ENCODE measurements around the gene TLE4.

The TLE4 gene

GRCh38 chr9:79564105-79564504 lies 7.7 kb upstream of the TLE4 start:
- no peak for TF ChIP-seq CTCF (IDR thresholded peaks at IDR 0.05; ENCODE audit: insufficient read depth, low read length, poor library complexity, severe bottlenecking)
- TF ChIP-seq EZH2phosphoT487 (conservative IDR thresholded peaks at IDR 0.05; ENCODE audit: low read length) = no peak
- Histone ChIP-seq H3K4me3 (ENCODE audit: insufficient read depth, low read length, poor library complexity, severe bottlenecking) (no peak overlapping the region), H3K9ac (ENCODE audit: low read length) (no peak overlapping the region), H3K79me2 (ENCODE audit: insufficient read depth, low read length) (no peaks in the 10 kb centered on the region), H3K27ac (ENCODE audit: low read depth, low read length) (no peak overlapping the region), H3K9me2 (replicated peaks; ENCODE audit: insufficient read depth, low read length) (no peaks in the 10 kb centered on the region), H4K20me1 (ENCODE audit: low read depth, low read length) (no peaks in the 10 kb centered on the region), H3K9me3 (ENCODE audit: insufficient read depth, low read length) (no peaks in the 10 kb centered on the region), H3K4me2 (ENCODE audit: low read depth, low read length, poor library complexity, severe bottlenecking) (no peak overlapping the region), H2AFZ (ENCODE audit: low read depth, low read length, severe bottlenecking) (no peak overlapping the region), H3K27me3 (ENCODE audit: low read length) (no peaks in the 10 kb centered on the region), H3K36me3 (ENCODE audit: low read length) (no peaks in the 10 kb centered on the region), H3F3A (ENCODE audit: insufficient read depth) (no peaks in the 10 kb centered on the region)

GRCh38 chr9:79565245-79565644 lies 6.5 kb upstream of the TLE4 start:
- H3K27me3 ChIP-seq (ENCODE audit: low read length) = no peaks in the 10 kb centered on the region
- no peaks in the 10 kb centered on the region for H3K36me3 ChIP-seq (ENCODE audit: low read length)
- H3K4me3 ChIP-seq (ENCODE audit: insufficient read depth, low read length, poor library complexity, severe bottlenecking) = no peak overlapping the region
- no peaks in the 10 kb centered on the region for H3K79me2 ChIP-seq (ENCODE audit: insufficient read depth, low read length)
- no peak overlapping the region for H3K9ac ChIP-seq (ENCODE audit: low read length)
- no peak overlapping the region for H3K27ac ChIP-seq (ENCODE audit: low read depth, low read length)
- TF ChIP-seq EZH2phosphoT487 (conservative IDR thresholded peaks at IDR 0.05; ENCODE audit: low read length) = no peak
- no peak for TF ChIP-seq CTCF (IDR thresholded peaks at IDR 0.05; ENCODE audit: insufficient read depth, low read length, poor library complexity, severe bottlenecking)
- no peak overlapping the region for H2AFZ ChIP-seq (ENCODE audit: low read depth, low read length, severe bottlenecking)
- no peak overlapping the region for H3K4me2 ChIP-seq (ENCODE audit: low read depth, low read length, poor library complexity, severe bottlenecking)
- H4K20me1 ChIP-seq (ENCODE audit: low read depth, low read length) = no peaks in the 10 kb centered on the region
- no peaks in the 10 kb centered on the region for H3K9me3 ChIP-seq (ENCODE audit: insufficient read depth, low read length)
- H3F3A ChIP-seq (ENCODE audit: insufficient read depth) = no peaks in the 10 kb centered on the region
- no peaks in the 10 kb centered on the region for H3K9me2 ChIP-seq (replicated peaks; ENCODE audit: insufficient read depth, low read length)

GRCh38 chr9:79567671-79568098 lies 4.1 kb upstream of the TLE4 start:
- H3K4me2 ChIP-seq (ENCODE audit: low read depth, low read length, poor library complexity, severe bottlenecking) = no peak overlapping the region
- no peak overlapping the region for H3K9ac ChIP-seq (ENCODE audit: low read length)
- H3K27ac ChIP-seq (ENCODE audit: low read depth, low read length) = no peak overlapping the region
- no peak overlapping the region for H2AFZ ChIP-seq (ENCODE audit: low read depth, low read length, severe bottlenecking)
- TF ChIP-seq EZH2phosphoT487 (conservative IDR thresholded peaks at IDR 0.05; ENCODE audit: low read length) (no peak), CTCF (IDR thresholded peaks at IDR 0.05; ENCODE audit: insufficient read depth, low read length, poor library complexity, severe bottlenecking) (peak; percentile 7)
- no peak overlapping the region for H3K4me3 ChIP-seq (ENCODE audit: insufficient read depth, low read length, poor library complexity, severe bottlenecking)
- no peaks in the 10 kb centered on the region for H3K36me3 ChIP-seq (ENCODE audit: low read length)
- H3K79me2 ChIP-seq (ENCODE audit: insufficient read depth, low read length) = no peaks in the 10 kb centered on the region
- H3K27me3 ChIP-seq (ENCODE audit: low read length) = no peaks in the 10 kb centered on the region
- no peaks in the 10 kb centered on the region for H3K9me3 ChIP-seq (ENCODE audit: insufficient read depth, low read length)
- H4K20me1 ChIP-seq (ENCODE audit: low read depth, low read length) = no peaks in the 10 kb centered on the region
- H3K9me2 ChIP-seq (replicated peaks; ENCODE audit: insufficient read depth, low read length) = no peaks in the 10 kb centered on the region
- peaks cover 6% of the 10 kb centered on the region for H3F3A ChIP-seq (ENCODE audit: insufficient read depth)

Data from SU-DHL-6 (cell line).